Hepatic stellate cell (primary cell): Measurements from ENCODE around the gene GTF3C4.

Experiments
- DNase-seq: peaks from one replicate; pipeline ENCODE4 v3.0.0; 2011; ENCODE audit warnings: low spot score

Gene GTF3C4, protein sequence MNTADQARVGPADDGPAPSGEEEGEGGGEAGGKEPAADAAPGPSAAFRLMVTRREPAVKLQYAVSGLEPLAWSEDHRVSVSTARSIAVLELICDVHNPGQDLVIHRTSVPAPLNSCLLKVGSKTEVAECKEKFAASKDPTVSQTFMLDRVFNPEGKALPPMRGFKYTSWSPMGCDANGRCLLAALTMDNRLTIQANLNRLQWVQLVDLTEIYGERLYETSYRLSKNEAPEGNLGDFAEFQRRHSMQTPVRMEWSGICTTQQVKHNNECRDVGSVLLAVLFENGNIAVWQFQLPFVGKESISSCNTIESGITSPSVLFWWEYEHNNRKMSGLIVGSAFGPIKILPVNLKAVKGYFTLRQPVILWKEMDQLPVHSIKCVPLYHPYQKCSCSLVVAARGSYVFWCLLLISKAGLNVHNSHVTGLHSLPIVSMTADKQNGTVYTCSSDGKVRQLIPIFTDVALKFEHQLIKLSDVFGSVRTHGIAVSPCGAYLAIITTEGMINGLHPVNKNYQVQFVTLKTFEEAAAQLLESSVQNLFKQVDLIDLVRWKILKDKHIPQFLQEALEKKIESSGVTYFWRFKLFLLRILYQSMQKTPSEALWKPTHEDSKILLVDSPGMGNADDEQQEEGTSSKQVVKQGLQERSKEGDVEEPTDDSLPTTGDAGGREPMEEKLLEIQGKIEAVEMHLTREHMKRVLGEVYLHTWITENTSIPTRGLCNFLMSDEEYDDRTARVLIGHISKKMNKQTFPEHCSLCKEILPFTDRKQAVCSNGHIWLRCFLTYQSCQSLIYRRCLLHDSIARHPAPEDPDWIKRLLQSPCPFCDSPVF

GRCh38 chr9:132670457-132671391 is at the start of gene GTF3C4:
Gene GTF3C4 (plus strand): TSS chr9:132670464. CDS start chr9:132670599, 135 bp downstream.
- peak; percentile 52 for DNase-seq

- DNase-seq: no peak
These were observed 48.1 kb upstream of the GTF3C4 start for GRCh38 chr9:132622159-132622558.

GRCh38 chr9:132626285-132626684 is 44.0 kb upstream of the GTF3C4 start:
- DNase-seq: no peak

DNA sequence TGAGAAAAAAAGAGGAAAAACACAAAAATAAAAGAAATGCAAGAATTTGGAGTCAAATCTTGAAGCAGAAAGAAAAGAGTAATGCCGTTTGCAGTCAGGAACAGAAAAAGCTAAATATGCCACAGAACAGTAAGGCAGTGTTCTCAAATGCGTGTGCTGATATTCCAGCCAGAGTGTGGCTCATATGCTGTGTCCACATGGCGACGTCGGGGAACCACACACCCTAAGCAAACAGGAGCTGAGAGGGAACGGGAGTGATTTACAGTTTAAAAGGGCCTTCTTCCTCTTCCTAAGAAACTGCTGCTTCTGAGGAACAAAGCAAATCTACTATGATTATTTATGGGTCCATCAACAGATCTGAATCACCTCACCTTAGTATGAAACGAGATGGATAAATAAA is 43.2 kb upstream of the GTF3C4 start:
- no peak for DNase-seq

DNA sequence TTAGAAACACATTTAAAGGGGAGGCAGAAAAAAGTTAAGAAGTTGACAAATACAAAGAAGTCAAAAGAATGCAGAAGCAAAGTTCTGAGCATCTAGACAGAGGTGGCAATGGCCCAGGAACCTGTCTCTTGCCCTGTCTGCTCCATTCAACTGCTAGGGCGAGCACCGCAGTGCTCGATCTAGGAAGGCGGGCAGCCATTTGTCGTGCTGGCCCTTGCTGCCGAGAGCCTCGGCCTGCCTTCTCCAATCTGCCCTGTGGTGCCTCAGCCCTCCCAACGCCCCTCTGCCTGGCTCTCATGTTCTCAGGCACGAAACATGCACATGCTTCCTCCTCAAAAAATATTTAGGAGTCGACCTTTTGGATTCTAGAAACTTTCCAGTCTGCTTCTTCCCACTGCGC is 42.7 kb upstream of the GTF3C4 start:
- no peak for DNase-seq

- no peak for DNase-seq
These were observed 41.5 kb upstream of the GTF3C4 start for GRCh38 chr9:132628746-132629145.

GRCh38 chr9:132630116-132630515 is 40.1 kb upstream of the GTF3C4 start:
- DNase-seq: no peak

GRCh38 chr9:132630811-132631210 is 39.5 kb upstream of the GTF3C4 start:
- no peak for DNase-seq

GRCh38 chr9:132631280-132631679 is 39.0 kb upstream of the GTF3C4 start:
- DNase-seq: peak; percentile 42

DNA sequence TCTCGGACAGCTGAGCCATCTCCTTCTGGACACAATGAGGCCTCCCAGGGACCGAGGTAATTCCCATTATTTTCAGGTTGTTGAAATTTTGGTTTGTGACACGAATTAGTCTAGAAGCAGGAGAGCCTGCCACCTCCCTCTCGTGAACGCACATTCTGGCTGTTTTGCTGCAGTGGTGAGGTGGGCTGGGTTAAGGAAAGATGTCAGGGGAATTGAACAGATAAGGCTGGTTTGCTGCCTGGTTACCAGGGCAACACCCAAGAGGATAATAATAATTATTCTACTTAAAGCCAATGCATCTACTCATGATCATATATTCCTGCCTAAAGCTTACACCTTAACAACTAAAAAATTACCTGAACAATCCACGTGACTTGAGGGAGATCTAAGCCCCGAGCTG is 38.6 kb upstream of the GTF3C4 start:
- DNase-seq: no peak

GRCh38 chr9:132632413-132633129 is 37.7 kb upstream of the GTF3C4 start:
- no peak for DNase-seq

DNA sequence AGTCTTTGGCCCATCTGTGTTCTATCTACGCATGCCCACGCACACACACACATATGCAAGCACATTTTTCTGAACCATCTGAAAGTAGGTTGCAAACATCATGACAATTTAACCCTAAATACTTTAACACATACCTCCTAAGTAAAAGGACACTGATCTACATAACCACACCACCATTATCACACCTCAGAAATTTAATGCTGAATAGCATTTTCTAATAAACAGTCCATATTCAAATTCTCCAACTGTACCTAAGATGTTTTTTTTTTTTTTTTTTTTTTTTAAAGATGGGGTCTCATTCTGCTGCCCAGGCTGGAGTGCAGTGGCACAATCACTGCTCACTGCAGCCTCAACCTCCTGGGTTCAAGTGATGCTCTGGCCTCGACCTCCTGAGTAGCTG is 35.9 kb upstream of the GTF3C4 start:
- DNase-seq: no peak

- DNase-seq: no peak
These were observed 32.9 kb upstream of the GTF3C4 start for GRCh38 chr9:132637351-132637750.

- DNase-seq: no peak
These were observed 32.5 kb upstream of the GTF3C4 start for GRCh38 chr9:132637801-132638200.

GRCh38 chr9:132638240-132638639 is 32.0 kb upstream of the GTF3C4 start:
- DNase-seq: no peak

GRCh38 chr9:132639322-132639721 is 30.9 kb upstream of the GTF3C4 start:
- no peak for DNase-seq

DNA sequence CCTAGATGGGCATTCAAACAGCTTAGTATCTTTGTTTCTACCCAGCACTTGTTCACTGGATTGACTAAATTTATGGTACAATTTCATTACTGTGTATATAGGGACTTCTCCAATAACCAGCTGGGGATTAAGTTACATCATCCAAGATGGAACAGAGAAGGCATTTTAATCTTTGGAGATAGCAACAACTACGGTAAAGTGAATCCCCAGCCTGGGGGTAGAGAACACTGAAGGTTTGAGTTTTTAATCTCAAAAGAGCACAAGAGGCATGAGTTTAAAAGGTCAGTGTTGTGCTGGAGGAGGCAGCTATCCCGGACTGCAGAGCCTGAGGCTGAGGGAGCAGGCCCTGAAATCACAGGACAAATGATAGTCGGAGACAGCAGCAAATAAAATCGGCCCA is 29.0 kb upstream of the GTF3C4 start:
- no peak for DNase-seq

DNA sequence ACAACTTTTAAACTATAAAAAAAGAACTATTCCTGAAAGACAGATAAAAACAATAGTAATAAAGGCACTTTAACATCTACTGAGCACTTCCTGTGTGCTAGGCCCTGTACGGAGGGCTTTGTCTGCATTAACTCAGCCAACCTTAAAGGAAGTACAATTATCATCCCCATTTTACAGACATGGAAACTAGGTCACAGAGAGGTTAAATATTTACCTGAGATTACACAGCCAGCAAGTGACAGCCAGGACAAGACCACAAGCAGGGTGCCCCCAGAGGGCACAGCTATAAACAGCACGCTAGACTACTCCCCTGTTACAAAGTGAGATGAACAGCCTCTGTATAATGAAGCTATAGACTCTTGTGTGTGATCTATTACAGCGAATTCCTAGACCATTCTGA is 26.0 kb upstream of the GTF3C4 start:
- no peak for DNase-seq

DNA sequence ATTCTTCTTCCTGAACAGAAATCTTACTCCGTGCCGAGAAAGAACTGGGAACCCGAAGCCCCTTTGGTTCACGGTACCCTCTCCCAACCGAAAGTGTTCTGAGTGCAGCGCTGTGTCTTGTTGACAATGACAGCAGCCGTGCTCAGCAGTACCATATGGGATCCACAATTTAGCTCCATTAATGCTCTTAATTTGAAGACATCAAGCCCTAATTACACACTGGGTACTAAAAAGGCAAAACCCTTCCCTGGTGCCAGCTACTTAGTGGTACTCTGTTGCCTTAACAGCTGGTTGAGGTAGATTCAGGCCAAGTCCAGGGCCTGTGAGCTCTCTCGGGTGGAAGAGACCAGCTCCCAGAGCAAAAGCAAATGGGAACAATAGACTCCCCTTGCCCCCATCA is 25.0 kb upstream of the GTF3C4 start:
- no peak for DNase-seq

- no peak for DNase-seq
These were observed 24.6 kb upstream of the GTF3C4 start for GRCh38 chr9:132645711-132646110.

DNA sequence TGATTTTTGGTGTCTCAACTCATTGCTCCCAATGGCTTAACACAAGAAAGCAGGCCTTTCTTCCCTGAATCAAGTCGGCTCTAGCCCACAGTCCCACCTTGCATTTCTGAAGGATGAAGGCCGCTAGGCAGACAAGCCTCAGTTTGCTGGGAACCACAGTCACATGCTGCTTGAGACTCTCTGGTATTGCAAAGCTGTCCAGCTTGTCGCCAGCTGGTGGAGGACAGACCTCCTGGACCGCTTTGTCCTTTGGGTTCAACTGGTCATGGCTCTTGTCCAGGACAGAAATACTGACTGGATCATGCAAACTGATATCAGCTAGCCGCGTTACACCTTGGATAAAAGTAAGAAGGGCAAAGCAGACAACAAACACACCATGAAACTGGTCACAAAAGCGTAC is 23.5 kb upstream of the GTF3C4 start:
- DNase-seq: no peak

DNA sequence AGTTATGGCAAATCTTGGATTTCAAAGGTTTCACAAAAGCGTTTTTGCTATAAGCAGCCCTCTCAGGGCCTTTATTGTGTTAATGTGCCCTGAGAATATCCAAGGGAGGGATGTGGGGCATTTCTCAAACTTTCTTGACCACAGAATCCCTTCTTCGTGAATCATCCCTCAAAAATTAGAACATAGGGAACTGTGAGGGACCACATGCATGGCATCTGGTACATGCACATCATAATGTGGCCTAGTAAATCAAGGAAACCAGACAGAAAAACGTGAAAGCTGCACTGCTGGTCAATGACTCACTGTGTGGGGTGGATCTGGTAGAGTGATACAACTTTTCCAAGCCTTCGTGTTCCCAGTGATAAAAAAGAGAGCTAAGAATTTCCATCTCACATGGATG is 22.9 kb upstream of the GTF3C4 start:
- DNase-seq: peak; percentile 91
